HG03066 (cell line): ENCODE measurements around the gene F12.
"Not testable (repeated sequence)": the region's sequence is repeated elsewhere in the genome, so short reads cannot be mapped to it uniquely, and the experiment has no call there.

Experiments used
- ATAC-seq: cut with Tn5 transposase; IDR thresholded peaks from one replicate; pipeline ENCODE4 v1.9.1; 2021; ENCODE audit warnings: low read depth; ENCODE audit not compliant: unreplicated experiment

The F12 gene

DNA sequence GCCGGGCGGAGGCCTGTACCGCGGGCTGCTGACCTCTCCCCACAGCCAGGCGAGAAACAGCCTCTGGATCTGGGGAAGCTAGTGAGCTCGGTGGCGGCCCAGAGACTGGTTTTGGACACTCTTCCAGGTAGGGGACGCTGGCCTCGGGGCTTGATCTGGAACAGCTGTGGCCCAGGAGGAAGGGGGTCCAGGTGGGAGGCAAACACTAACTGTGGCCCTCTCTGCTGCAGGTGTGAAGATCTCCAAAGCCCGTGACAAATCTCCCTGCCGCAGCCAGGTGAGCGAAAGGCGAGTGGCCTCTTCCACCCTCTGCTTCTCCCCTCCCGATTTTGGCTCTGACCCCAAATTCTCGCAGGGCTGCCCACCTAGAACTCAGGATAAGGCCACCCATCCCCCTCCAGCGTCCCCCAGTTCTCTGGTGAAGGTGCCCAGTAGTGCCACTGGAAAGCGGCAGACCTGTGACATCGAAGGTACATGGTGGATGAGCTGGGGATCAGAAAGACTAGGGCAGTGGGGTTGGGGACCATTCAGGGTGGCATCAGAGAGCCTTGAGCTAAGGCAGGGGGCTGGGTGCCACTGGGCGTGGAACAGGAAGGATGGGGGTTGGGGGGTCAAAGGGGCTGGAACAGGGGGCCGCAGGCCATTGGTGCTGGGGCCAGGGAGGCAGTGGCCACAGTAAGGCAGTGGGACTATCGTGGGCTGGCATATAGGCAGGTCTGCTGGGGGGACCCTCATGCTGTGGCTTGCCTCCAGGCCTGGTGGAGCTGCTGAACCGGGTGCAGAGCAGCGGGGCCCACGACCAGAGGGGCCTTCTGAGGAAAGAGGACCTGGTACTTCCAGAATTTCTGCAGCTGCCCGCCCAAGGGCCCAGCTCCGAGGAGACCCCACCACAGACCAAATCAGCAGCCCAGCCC is 38.0 kb downstream of the F12 start:
- no peak for ATAC-seq

DNA sequence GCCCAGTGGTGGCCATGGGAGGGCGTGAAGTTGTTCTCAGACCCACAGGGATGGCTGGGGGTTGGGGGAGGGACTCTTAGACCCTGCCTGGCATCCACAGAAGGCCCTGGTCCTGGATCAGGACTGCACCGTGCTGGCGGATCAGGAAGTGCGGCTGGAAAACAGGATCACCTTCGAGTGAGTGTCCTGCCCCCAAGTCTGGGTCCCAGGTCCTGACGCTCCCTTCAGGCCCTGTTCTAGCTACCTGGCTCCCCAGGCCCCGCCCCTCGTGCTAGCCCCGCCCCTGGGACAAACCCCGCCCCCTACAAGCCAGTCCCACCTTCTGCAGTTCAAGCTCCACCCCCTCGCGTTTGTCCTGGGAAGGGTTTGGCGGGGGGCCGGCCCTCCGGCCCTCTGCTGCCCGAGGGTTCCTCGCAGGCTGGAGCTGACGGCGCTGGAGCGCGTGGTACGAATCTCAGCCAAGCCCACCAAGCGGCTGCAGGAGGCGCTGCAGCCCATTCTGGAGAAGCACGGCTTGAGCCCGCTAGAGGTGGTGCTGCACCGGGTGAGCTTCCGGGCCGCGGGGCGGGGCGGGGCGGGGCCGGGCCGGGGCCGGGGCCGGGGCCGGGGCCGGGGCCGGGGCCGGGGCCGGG is 38.8 kb downstream of the F12 start:
- ATAC-seq: no peak

DNA sequence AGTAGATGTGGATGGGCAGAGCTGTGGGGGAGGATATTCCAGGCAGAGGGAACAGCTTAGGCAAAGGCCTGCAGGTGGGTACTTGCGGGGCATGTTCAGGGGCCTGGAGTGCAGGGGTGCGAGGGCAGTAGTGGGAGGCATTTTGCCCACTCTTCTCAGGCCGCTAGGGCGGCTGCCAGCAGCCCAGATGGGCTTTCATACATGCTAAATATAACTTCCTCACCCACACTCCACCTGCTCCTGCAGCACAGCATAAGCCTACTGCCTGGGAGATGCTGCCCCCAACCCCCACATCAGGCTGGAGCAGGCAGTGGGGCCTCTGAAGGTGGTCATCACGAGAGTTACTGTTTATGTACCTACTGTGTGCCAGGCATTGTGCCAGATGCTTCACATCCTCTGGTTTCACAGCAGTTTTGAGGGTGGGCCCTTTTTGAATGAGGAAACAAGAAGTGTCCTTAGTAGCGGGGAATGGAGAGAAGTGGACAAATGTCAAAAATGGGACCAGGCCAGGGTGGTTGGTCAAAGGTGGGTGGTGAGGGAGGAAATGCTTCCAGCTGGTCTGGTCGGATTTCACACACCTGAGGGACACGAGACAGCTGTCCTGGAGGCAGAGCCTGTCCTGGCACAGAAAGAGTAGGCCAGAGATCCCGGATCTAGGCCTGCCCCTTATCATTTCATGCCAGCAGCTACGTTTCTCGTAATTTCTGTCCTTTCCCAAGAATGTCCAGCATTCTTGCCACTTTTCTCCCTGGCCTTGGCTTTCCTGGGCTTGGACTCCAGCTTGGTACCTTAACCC is 39.5 kb downstream of the F12 start:
- no peak for ATAC-seq

DNA sequence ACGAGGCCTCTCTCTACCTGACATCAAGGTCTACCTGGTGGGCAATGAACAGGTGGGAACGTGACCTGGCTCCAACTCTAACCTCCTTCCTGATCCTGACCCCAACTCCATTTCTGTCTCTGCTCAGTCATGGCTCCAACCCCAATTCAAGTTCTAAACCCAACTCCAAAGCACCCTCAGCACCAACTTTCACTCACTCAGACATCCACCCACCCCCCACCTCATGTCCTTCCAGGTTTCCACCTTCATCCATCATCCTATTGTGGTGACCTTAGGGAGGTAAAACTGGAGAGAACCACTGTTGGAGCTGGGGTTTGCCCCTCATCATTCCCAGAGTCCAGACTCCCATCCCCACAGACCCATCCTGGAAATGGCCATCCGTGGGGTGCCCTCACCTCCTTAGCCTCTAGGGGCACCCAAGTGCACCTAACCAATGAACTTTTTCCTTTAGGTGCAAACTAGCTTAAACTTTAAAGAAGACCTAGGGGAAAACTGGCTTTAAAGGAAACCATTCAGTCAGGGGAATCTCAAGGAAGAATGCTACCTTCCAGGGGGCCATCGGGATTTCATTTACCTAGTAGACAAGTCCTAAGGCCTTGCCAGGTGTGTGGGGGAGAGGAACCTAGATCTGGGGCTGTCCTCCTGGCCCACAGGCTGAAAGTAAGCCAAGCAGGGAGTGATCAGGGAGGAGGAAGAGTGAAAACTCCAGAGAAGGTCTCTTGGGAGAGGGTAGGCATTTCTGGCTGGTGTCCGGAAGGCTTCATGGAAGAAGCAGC is 40.3 kb downstream of the F12 start:
- ATAC-seq: no peak

DNA sequence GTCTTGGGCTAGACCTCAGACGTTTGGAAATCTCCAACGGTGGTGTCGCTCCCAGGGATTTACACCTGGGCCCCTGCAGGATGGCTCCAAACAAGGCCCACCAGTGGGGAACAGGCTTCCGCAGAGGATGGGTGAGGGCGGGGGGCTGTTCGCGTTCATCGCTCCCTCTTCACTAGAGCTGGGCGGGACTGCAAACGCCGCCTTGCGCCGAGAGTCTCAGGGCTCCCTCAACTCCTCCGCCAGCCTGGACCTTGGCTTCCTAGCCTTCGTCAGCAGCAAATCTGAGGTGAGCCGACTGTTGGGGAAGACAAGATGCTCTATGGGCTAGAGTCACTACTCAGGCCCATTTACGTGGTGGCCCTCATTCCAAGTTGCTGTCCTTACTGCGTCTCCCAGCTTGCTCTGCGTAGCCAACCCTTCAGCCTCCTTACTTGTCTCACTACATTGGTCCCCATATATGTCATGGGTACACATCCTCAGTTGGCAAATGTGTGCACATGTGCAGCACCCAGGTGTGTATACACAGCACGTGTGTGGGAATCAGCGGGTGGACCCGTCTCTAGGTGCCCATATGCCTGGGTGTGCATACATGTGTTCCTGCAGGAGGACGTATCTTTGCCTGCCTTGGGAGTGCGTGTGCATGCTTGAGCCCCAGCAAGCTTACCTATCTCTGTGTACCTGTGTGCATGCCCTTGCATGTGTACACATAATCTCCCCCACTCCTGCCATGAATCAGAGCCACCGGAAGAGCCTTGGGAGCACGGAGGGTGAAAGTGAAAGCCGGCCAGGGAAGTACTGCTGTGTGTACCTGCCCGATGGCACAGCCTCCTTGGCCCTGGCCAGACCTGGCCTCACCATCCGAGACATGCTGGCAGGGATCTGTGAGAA is 41.1 kb downstream of the F12 start:
- ATAC-seq: no peak

DNA sequence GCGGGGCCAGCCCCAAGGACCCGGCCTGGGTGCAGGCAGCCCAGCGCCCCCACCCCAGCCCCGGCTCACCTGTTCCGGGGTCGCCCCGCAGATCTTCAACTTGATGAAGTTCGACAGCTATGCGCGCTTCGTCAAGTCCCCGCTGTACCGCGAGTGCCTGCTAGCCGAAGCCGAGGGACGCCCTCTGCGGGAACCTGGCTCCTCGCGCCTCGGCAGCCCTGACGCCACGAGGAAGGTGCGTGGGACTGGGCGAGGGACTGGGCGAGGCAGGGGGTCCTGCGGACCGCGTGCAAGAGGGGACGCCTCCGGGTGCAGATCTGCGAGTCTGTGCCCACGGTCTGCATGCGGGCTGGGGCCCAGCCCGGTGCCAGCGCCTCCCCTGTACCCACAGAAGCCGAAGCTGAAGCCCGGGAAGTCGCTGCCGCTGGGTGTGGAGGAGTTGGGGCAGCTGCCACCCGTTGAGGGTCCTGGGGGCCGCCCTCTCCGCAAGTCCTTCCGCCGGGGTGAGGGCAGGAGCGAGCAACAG is 42.0 kb downstream of the F12 start:
- no peak for ATAC-seq

DNA sequence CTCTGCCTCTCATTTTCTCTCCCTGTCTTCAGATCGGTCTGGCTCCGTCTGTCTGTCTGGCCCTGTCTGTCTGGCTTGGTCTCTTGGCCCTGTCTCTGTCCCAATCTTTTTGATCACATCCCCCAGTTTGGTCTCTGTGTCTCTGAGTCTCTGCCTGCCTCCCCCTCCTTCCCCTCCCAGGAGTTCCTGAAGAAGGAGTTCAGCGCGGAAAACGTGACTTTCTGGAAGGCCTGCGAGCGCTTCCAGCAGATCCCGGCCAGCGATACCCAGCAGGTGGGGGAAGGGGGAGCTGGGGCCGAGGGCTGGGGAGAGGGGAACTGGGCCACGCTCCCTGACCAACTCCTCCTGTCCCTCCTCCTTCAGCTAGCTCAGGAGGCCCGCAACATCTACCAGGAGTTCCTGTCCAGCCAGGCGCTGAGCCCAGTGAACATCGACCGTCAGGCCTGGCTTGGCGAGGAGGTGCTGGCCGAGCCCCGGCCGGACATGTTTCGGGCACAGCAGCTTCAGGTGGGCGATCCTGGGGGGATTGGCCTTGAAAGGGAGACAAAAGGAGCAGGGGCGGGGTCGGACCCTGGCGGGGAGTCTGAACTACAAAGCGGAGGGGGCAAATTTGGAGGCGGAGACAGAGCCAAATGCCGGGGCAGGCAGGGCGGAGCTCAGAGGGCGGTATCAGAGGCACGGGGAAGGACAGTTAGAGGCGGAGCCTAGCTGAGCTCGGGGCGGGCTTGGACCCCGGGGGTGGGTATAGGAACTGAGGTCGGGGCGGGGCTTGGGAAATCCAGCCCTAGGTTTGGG is 42.6 kb downstream of the F12 start:
- ATAC-seq: no peak

DNA sequence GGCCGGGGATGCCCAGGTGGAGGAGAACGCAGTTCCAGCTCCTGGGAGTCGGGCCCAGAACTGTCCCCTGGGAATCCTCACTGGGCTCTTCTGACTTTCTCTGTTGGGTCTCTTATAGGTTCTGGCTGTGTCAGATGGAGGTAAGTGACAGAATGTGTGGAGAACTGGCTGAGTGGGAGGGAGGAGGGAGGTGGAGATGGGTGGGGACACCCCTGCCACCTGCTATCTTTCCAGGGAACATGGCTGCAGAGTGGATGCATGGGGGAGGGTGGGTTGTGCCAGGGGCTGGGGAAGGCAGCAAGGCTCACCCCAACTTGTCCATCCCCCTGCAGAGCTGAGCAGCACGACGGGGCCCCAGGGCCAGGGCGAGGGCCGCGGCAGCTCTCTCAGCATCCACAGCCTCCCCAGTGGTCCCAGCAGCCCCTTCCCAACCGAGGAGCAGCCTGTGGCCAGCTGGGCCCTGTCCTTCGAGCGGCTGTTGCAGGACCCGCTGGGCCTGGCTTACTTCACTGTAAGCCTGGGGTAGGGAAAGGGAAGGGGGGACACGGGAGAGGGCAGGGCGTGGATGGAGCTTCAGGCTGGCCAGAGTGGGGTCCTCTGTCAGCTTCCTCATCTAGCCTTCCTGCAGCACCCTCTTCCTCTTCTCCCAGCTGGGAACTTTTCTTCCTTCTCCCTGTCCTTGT is 43.4 kb downstream of the F12 start:
- ATAC-seq: no peak

DNA sequence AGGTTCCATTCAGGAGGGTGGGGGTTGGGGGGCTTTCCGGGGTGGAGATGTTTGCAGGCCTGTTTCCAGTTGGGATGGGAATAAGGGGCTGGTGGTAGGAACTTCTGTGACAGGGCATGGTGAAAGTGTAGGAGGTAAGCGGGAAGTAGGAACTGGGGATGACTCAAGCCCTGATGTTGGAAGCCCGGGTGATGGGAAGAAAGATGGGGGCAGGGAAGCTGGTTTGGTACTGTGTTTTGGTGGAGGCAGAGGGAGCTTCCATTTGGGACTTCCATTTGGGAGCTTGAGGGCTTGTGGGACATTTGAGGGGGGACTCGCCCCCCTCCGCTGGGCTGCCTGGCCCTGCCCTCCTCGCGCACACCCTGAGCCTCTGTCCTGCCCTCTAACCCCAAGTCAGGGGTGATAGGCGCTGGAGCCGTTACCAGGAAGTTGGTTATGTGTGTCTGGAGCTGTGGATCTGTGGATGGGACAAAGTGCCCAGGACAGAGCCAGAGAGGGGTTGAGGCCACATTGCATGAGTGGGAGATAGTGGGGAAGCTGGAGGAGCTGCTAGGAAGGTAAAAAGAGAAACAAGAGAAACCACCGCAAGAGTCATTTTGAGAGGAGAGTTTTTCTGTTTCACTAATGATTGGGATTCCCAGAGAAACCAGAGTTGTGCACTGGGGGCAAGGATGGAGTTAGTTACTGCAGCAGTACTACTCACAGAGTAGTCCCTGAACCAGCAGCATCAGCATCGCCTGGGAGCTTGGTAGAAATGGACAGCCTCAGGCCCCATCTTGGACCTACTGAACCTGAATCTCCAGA is 45.0 kb downstream of the F12 start:
- no peak for ATAC-seq

DNA sequence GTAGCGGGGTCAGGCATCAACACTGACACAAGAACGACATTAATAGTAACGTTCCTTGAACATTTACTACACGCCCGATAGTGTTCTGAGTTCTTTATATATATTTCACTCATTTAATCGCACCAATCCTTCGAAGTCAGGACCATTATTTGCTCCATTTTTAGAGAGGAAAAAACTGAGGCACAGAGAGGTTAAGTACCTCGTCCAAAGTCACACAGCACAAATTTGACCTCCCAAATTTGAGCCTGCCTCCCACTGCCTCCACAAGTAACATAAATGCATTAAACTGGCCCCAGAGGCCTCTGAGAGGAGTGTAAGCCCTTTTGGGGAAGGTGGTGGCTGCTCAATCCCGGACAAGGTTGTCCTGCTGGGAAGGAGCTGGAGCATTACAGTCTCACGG is 45.8 kb downstream of the F12 start:
- no peak for ATAC-seq

DNA sequence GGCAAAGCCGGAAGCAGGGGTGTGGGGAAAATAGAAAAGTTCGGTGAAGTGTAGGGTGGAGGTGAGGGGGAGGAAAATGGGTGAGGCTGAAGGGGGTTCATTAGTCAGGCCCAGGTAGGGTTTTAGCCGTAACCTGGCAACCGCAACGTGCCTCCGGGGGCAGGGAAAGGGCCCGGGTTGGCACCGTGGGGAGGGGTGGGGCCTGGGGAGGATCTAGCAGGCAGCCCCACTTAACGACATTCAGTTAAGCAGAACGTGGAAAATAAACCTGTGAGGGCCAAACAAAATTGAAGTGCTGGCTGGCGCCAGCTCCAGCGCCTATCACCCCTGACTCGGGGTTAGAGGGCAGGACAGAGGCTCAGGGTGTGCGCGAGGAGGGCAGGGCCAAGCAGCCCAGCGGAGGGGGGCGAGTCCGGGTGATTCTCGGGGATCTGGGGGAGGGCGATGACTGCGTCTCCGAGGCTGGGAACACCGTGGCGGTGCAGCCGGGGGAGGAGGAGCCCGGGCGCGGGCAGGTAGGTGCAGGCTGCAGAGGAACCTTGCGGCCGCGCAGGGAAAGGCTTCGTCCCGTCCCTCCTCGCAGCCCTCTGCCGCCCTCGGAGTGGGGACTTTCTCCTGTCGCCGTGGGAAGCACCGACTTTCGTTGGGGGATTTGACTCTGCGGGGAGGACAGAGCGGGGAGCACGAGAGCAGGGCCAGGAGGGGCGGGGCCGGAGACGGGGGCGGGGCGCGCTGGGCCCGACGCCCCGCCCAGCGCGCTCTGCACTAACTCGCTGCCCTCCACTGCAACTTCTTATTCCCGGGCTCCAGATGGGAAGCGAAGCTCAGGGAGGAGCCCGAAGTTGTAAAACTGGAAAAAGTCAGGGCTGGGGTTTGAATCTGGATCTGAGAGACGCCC is 46.5 kb downstream of the F12 start:
- ATAC-seq: peak; percentile 34

DNA sequence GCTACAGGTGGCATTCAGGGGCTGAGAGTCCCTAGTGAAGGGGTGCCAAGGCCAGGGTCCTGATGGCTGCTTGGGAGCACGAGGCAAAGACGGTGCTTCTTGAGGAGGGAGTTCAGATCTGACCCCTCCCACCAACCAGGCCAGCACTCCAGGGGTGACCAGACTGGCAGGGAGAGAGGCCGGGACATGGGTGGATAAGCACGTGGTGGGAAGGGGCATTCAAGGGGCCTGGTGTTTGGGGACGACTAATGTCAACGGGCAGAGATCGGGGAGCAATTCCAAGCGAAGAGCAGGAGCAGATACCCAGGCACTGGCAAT is 47.1 kb downstream of the F12 start:
- no peak for ATAC-seq

DNA sequence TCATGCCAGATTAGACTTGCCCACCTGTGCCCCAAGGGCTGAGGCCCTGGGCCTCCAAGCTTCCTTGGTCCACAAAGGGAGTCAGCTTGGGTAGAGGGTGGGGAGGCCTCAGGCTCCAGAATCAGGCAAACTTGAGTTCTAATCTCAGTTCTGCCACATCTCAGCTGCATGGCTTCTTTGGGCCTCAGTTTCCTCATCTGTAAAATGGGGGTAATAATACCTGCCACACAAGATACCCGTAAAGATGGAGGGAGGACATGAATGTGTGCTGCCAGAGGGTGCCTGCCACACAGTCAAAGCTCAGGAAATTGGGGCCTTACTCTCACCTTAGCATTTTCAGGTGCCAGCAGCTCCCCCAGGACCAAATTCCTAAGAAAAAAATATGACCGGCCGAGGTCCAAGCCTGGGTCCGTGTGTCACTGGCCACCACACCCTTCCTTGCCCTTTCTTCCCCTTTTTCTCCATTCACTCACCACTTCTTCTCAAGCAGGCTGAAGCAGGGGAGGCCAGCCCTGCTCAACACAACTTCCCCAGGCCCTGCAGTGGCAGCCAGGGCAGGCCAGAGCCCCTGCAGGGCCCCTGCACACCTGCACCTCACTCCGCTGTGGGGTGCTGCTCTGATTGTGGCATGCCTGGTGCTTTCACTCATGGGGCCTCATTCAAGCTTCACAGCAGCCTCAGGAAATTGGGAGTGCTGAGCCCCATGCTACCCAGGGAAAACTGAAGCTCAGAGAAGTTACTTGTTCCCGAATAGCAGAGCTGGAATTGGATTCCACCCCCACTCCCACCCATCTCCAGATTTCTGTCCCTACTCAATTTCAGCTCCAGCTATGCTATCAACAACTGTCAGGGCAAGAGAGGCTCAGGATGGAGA is 47.7 kb downstream of the F12 start:
- ATAC-seq: no peak

DNA sequence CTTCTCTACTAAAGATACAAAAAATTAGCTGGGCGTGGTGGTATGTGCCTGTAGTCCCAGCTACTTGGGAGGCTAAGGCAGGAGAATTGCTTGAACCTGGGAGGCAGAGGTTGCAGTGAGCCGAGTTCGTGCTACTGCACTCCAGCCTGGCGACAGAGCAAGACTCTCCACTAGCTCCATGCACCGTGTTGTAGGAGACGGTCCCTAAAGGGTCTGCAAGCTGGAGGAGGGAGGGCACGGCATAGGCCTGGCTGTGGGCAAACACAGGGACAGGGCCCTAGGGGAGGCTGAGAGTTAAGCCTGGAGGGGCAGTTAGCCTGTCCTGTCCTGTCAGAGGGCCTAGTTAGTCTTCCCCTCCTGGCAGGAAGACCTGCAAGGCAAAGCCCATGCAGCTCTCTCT is 48.6 kb downstream of the F12 start:
- ATAC-seq: not testable (repeated sequence)

DNA sequence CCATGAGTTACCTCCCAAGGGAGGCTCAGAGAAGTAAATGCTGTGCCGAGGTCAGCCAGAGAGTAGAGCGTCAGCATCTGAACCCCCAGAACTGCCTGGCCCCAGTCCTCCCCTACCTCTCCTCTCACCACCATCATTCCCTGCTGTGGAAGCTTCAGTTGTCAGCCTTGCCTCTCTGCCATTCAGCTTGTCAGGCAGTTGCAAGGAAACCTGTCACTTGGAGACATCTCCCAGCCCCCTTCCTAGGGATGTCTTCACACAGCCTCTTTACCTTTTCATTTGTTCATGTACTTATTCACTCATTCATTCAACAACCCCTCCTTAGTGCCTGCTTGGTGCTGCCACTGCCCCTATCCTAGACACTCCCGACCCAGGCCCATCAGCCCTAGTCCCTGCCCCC is 49.5 kb downstream of the F12 start:
- ATAC-seq: no peak
